HG03342 (cell line): ENCODE results near the gene DAPK1.

Source experiments
- ATAC-seq: cut with Tn5 transposase; IDR thresholded peaks from one replicate; pipeline ENCODE4 v1.9.1; 2021; ENCODE audit warnings: mild to moderate bottlenecking, moderate library complexity; ENCODE audit not compliant: unreplicated experiment

DAPK1 gene

DNA sequence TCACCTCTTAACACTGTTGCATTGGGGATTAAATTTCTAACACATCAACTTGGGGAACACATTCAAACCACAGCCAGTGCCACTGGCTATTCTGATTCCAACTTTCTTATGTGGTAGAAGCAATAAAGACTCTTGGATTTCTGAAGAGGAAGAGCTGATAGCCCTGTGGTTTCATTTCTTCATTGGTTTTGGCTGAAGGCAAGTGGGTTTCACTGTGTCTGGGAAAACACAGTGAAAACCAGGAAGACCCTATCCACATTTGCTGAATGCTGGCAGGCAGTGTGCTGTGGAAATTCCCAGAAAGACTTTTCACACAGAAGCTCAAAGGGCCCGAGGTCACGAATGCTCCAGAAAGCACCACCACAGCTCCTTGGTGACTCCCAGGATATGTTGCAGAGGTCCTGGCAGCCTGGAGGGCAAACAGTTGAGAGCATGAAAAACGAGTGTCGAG lies 67.1 kb downstream of the DAPK1 start:
- no peak for ATAC-seq

DNA sequence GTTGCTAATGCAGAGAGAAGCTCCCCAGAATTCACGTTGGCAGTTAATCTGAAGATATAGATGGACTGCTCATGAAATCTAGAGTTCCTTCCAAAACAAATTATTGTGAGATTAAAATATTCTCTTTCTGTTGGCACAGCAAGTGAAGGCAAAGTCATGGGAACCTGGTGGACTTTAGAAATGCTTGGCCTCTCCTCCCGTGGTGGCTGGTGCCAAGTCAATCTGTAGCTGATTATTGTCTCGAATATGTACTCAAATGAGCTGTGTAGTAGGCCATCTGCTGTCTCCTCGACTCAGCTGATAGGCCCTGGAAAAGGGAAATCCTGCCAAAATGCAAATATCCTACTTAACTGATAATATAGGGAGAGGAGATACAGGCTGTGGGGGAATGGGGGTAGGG lies 69.3 kb downstream of the DAPK1 start:
- ATAC-seq, result no peak

DNA sequence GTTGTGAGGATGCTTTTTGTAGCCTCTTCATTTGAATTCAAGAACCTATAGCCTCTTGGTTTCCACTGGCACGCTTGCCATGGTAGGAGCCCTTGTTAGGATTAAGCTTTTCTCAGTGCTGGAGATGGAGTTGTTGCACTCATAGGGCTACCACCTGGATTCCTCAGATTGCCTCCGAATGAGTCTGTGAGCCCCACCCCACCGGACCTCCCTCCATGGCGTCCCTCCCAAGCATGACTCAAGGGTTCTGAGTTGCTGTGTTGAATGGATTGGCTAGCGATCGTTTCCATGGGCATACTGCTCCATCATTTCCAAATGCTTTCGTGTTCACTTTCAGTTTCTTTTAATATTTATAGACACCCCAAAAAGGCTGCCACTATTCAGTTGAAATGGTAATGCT lies 69.9 kb downstream of the DAPK1 start:
- ATAC-seq, result no peak

DNA sequence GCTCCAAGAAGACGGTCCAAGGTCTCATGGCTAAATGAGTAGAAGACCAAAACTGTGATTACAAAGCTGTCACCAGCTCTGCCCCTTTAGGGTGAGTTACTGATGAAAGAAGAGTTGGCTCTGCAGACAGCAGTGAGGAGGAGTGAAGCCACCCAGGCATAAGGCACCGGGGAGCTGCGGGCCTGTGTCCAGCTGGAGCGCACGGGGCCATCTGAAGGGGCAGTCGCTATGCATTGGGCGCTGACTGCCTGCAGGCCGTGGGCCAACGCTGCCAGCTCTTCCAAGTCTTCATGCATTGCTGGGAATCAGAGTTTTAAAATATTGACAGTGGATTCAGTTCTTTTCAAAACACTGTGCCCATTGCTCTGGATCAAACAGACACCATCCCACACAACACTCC lies 70.3 kb downstream of the DAPK1 start:
- ATAC-seq, result no peak

DNA sequence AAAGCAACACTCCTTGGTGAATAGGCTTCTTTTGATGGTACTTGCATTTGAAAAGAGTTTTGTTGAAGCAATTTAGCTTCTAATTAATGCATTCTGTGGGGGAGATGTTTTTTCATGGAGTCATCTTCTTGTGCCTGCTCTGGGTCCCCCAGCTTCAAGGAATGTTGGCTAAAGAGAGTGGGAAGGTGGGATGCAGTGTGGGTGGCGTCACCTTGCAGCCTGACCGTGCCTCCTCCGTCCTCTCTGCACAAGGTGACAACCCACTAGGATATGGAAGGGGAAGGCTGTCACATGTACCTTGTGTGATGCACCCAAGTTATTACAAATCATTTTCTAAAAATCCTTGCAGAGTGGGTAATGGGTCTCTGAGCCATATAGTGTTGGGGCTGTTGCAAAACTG lies 70.7 kb downstream of the DAPK1 start:
- ATAC-seq, result no peak

DNA sequence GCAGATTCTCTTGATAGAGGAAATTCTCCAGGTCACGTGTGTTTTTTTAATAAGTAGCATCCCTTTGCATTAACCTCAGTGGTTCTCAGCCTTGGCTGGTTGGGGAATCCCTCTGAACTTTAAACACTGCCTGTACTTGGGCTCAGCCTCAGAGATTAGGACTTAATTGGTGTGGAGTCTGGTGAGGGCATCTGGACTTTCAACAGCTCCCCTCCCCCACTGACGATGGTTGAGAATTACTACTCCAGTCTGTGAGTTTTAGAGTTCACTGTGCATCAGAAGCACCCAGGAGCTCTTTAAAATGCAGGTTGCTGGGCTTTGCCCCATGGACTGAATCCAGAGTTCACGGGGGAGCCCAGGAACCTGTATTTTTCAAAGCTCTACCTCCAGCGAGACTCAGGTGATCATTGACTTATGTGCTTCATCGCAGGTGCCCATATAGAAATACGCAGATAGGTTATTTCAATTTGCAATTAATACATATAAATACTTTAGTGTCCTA lies 71.4 kb downstream of the DAPK1 start:
- no peak for ATAC-seq

DNA sequence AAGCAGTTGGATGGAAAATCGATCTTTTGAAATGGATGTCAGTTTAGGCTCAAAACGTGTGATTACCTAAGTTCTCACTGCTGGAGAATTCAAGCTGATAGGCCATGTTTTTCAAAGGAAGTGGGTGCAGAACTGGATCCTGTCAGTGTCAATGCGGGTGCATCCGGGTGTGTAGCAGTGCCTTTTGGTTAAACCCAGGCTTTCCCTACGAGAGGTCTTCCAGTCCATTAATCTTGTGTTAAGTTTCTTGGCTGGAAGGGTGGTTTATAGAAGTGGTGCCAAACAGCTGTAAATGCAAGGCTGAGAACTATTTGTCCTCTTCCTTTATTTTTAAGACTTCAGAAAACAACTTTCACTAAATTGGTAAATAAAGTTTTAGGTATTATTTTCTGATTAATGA lies 71.9 kb downstream of the DAPK1 start:
- no peak for ATAC-seq

DNA sequence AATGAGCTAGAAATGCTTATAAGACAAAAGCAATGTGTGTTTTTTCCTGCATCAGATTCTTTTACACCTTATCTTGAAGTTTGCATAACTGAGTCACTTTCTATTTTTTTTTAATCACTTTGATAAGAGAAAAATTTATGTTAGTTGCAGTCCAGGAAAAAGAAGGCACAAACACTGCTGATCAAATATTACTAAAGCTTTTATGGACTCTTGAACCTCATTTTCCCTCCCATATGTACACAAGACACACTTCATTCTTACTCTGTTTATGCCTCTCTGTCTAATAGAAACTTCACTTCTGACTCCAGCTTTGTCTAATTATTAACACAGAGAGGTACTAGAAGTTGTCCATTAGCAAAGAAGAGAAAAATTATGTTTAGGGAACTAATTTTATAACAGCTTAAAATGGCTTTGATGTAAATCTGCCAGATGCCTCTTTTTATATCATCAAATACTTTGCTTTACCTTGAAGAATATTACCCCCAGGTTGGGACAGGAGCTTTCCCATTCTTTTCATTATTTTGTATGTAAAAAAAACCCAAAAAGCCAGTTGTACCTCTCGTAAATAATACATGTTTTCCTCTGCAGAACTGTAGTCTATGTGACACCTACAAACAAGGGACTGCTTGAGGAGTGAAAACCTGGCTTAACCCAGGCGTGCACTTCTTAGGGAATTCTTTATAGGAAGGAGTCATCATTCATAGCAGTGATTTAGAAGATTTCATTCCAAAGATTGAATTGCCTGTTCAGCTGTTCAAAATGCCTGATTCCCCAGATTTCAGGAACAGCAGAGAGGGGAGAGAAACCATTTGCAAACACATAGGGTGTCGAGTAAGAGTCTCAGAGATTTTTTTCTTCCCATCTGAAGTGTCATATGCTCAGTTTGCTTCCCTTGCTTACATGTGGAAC lies 72.6 kb downstream of the DAPK1 start:
- no peak for ATAC-seq

DNA sequence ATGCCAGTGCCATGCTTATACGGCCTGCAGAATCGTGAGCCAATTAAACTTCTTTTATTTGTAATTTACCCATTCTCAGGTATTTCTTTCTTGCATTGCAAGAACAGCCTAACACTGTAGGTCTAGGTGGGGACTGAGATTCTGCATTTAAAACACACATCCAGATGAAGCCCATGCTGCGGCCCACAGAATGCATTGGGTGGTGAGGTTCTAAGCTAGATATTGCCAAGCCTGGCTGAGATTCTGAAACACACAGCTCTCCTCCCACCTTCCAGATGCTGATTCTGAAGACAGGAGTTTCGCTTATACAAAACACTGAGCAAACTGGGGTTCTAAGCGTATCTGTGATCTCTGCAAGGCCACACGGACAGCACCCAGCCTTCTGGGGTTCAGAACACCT lies 75.1 kb downstream of the DAPK1 start:
- no peak for ATAC-seq

DNA sequence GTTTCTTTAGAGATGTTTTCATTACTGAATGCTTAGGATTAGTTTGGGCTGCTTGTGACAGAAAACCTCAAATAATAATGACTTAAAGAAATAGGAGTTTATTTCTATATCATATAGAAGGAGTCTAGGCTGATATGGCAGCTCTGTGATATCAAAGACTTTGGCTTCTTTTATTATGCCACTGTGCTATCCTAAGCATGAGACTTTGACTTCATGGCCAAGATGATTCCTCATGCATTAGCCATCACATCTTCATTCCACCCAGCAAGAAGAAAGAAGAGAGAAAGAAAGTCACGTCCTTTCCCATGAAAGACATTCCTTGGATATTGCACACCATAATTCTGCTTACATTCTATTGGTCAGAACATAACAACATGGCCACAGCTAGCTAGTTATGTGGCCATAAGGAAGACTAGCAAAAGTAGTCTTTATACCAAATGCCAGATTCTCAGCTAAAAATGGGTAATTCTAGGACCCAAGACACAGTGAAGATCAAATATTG lies 76.2 kb downstream of the DAPK1 start:
- ATAC-seq, result no peak

DNA sequence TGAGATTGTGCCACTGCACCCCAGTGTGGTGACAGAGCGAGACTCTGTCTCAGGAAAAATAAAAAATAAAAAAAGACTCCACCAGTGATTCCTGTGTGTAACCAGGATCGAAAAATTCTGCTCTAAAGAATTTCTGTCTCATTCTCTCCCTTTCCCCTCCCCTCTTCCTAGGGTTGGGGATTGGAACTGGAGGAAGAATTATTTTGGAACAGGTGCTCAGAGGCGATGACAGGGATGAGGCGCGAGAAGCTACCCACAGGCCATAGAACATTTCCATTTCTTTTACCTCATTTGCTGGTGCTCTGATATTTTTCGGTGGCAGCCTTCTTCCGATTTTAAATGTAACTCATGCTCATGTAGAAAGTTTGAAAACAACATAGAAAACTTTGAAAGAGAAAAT lies 80.1 kb downstream of the DAPK1 start:
- ATAC-seq, result no peak

DNA sequence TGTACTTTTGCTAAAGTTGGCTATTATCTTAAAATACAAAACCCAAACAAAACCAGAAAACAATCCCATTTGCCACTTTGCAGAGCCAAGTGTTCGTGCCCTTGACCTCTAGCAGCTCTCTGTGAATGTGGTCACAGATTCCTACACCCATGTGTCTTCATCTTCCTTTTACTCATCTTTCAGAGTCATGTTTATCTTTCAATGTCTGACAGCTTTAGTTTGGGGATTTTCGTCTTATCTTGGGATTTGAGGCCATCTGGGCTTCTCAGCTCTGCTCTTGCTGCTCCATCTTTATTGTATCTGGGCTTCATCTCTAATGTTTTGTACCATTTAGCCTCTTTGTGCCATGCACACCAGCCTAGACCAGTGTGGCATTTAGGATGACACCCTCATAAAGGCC lies 81.0 kb downstream of the DAPK1 start:
- ATAC-seq, result no peak

DNA sequence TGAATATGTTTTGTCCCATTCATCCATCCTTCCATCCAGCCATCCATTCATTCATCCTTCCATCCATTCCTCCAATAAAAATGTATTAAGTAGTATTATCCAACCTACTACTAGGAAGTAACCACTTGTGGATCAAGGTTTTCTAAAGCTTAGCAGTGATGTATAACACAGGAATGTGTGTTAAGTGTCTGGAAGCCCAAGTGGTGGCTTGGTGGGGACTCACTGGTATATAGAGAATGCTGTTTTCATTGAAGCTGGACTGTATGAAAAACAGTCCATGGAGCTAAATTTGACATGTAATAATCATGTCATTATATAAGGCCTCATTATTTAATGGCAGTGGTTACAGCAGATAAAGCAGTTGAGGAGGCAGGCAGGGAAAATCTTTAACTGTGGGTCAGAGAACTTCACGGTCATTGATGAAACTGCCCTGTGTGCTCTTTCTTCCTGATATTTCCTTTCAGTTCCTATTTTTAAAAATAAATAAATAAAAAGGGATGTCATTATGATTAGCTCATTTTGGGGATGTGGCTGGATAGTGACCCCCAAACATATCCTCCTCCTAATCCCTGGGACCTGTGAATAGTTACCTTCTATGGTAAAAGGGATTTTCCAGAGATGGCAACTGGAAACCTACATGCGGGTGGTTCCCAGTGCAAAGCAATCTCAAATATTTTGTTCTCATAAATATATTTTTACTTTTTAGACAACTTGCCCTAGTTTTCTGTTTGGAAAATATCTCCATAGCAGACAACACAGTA lies 82.3 kb downstream of the DAPK1 start:
- no peak for ATAC-seq

DNA sequence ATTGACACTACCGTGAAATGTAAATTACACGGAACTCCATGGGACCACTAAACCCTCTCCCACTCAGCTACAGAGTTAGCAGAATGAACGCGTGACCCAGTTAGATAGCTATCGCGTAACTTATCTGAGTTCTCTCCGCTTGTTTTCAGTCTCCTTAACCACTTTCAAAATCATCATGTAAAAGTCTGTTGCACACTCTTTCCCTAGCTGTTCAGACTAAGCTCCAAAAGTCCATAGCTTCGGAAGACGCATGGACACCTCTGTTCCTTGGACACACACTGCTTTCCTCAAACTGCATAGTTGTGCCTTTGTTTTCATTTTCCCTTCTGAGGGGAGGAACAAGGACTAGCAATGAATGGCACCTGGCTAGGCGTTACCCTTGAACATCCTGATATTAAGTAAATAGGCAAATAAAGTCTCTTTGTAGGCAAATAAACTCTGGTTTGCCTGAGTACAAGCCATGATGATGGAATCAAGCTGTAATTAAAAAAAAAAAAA lies 83.3 kb downstream of the DAPK1 start:
- no peak for ATAC-seq

DNA sequence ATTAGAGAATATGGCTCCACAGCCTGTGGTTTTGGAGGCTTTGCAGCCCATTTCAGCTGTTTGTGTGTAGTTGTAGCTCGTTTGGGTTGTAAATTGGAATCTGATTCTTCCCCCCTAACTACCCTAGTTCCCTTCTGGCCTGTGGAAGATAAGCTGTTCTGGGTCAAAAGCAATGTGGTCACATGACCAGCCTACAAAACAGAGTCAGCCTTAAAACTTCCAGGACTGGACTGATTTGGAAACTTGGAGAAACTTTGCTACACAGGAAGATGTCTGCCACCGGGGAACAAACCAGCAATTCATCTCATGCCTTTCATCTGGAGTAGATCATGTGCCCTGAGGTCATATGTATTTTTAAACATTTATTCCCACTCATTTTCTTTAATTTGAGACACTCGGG lies 83.8 kb downstream of the DAPK1 start:
- no peak for ATAC-seq

DNA sequence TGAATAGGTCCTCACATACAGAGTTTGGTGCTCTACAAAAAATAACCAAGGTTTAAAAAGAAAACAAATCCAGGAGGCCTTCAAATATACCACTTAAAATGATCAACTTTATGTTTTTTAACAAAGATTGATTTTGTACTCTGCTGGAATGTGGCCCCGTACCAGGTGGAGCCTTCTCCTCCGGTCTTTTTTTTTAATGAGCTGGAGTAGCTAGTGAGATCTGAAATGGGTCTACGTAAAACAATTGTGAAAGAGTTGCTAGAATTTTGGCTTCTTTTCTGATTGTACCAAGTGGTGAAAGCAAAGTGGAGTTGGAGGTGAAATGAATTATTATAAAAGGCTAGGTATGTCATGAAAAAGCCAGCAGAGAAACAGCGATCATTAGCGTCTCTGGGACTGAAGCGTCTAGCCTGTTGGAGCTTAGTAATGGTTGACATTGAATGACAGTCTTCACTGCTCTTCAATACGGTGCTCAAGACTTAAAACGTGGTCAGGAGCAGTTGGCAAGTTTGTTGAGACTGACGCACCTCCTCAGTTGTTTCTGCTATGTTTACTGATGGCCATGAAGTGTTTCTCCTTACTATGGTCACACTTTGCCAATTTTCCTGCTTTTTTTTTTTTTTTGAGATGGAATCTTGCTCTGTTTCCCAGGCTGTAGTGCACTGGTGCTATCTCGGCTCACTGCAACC lies 84.4 kb downstream of the DAPK1 start:
- ATAC-seq, result no peak

DNA sequence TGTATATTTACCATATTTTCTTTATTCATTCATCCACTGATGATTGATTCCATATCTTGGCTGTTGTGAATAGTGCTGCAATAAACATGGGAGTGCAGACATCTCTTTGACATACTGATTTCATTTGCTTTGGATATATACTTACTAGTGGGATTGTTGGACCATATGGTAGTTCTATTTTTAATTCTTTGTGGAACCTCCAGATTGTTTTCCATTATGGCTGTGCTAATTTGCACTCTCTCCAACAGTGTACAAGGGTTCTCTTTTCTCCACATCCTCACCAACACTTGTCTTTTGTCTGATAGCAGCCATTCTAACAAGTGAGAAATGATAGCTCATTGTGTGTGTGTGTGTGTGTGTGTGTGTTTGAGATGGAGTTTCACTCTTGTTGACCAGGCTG lies 86.7 kb downstream of the DAPK1 start:
- ATAC-seq, result no peak

DNA sequence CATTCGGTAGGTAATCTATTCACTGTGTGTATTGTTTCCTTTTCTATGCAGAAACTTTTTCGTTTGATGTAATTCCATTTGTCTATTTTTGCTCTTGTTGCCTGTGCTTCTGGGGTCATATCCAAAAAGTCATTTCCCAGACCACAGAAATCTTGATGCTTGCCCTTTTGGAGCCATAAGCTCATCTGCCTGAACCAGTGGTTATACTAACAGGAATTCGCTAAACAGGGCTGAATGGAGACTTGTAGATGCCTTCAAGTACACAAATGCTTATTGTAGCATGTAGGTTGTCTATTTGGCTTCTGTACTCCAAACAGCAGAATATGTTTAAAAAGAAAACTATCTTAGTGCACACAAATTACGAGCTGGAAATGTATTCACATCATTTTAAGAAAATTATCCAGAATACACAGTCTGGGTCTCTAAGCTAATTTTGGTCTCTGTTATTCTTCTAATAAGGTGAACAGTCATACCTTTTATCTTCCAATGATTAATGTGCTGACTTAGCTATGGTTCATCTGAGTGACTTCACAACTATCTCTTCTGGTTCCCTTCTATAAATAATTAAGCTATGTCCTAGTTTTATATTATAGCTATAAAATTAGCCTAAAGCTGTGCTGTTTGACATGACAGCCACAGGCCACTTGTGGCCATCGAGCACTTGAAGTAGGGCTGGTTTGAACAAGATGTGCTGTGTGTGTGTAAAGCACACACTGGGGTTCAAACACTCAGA lies 87.6 kb downstream of the DAPK1 start:
- ATAC-seq, result no peak

DNA sequence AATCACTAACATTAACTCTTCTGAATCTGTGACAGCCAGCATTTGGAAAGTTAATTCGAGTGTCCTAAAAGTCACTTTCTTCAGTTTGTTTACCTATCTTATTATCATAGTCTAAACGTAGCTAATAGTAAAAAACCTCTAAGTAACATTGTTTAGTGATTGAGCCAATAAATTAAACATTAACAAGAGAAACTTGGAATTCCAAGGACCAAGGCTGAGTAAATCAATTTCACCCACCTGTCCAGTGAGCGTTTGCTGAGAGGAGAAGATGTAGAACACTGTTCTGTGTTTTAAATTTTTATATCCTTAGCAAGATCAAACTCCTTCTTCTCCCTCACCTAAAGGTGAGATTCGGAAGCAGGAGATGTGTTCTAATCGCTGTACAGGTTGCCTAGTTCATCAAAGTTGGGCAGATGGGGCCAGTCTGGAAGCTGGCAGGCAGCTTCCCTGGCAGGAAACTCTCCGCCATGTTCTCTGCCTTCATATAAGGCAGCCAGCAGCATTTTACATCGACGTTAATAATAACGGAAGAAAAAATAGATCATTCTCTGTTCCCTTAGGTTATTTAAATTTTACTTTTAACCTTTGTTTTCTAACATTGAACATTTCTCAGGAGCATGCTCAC lies 89.2 kb downstream of the DAPK1 start:
- no peak for ATAC-seq

DNA sequence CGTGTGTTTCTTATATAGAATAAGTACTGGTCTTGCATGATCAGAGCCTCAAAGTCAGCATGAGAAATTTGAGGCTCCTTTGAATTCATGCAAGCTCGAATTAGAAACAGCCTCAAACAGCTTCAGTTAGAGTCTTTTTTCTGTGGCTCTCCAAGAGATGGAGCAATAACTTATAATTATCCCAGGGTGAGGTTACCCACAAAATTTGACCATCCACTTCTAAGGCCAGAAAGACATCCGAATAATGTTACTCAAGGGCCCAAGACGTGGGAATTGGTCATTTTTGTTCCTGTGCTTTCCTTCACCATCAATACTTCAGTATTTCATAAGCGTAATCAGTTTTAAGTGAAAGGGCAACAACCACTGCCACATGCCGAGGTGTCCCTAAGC lies 89.7 kb downstream of the DAPK1 start:
- ATAC-seq, result no peak
